ENCODE results near the gene PLD2.
"Not testable (repeated sequence)": the region's sequence is repeated elsewhere in the genome, so short reads cannot be mapped to it uniquely, and the experiment has no call there.

Gene PLD2

GRCh38 chr17:4849011-4849536 is 42.1 kb downstream of the PLD2 start:
- no peaks in the 10 kb centered on the region for H3K36me3 ChIP-seq (ENCODE audit: control insufficient read depth, insufficient read depth, low read length)
- H3K4me3 ChIP-seq (ENCODE audit: low read depth, low read length) = 0 out of 2 replicates have a peak overlapping the region, but pooled peaks have one; percentile 27
- no peaks in the 10 kb centered on the region for H3K9me3 ChIP-seq (ENCODE audit: control insufficient read depth, insufficient read depth, low read length)
- H3K9ac ChIP-seq (ENCODE audit: low read depth, low read length) = peak overlapping the region; percentile 53
- no peaks in the 10 kb centered on the region for H3K27me3 ChIP-seq (ENCODE audit: control insufficient read depth, insufficient read depth, low read length)
- H3K27ac ChIP-seq (ENCODE audit: low read depth, low read length) = peak overlapping the region; percentile 97
- peaks cover 37% of the 10 kb centered on the region for H3K4me1 ChIP-seq (ENCODE audit: control insufficient read depth, insufficient read depth, low read length)

- peak overlapping the region; percentile 97 for H3K27ac ChIP-seq (ENCODE audit: low read depth, low read length)
- no peaks in the 10 kb centered on the region for H3K27me3 ChIP-seq (ENCODE audit: control insufficient read depth, insufficient read depth, low read length)
- H3K9ac ChIP-seq (ENCODE audit: low read depth, low read length) = no peak overlapping the region
- peaks cover 42% of the 10 kb centered on the region for H3K4me1 ChIP-seq (ENCODE audit: control insufficient read depth, insufficient read depth, low read length)
- H3K36me3 ChIP-seq (ENCODE audit: control insufficient read depth, insufficient read depth, low read length) = no peaks in the 10 kb centered on the region
- H3K4me3 ChIP-seq (ENCODE audit: low read depth, low read length) = no peak overlapping the region
- H3K9me3 ChIP-seq (ENCODE audit: control insufficient read depth, insufficient read depth, low read length) = no peaks in the 10 kb centered on the region
These were observed 43.3 kb downstream of the PLD2 start for GRCh38 chr17:4850246-4850645.

GRCh38 chr17:4851084-4851483 is 44.1 kb downstream of the PLD2 start:
- Histone ChIP-seq H3K27me3 (ENCODE audit: control insufficient read depth, insufficient read depth, low read length) (no peaks in the 10 kb centered on the region), H3K27ac (ENCODE audit: low read depth, low read length) (no peak overlapping the region), H3K4me1 (ENCODE audit: control insufficient read depth, insufficient read depth, low read length) (peaks cover 42% of the 10 kb centered on the region), H3K4me3 (ENCODE audit: low read depth, low read length) (no peak overlapping the region), H3K9ac (ENCODE audit: low read depth, low read length) (no peak overlapping the region), H3K36me3 (ENCODE audit: control insufficient read depth, insufficient read depth, low read length) (no peaks in the 10 kb centered on the region), H3K9me3 (ENCODE audit: control insufficient read depth, insufficient read depth, low read length) (no peaks in the 10 kb centered on the region)

- H3K27ac ChIP-seq (ENCODE audit: low read depth, low read length) = no peak overlapping the region
- H3K36me3 ChIP-seq (ENCODE audit: control insufficient read depth, insufficient read depth, low read length) = no peaks in the 10 kb centered on the region
- H3K9me3 ChIP-seq (ENCODE audit: control insufficient read depth, insufficient read depth, low read length) = no peaks in the 10 kb centered on the region
- no peak overlapping the region for H3K4me3 ChIP-seq (ENCODE audit: low read depth, low read length)
- peaks cover 46% of the 10 kb centered on the region for H3K4me1 ChIP-seq (ENCODE audit: control insufficient read depth, insufficient read depth, low read length)
- H3K27me3 ChIP-seq (ENCODE audit: control insufficient read depth, insufficient read depth, low read length) = no peaks in the 10 kb centered on the region
- H3K9ac ChIP-seq (ENCODE audit: low read depth, low read length) = no peak overlapping the region
These were observed 45.7 kb downstream of the PLD2 start for GRCh38 chr17:4852567-4853207.

GRCh38 chr17:4853208-4853671 is 46.3 kb downstream of the PLD2 start:
- H3K4me3 ChIP-seq (ENCODE audit: low read depth, low read length) = no peak overlapping the region
- H3K4me1 ChIP-seq (ENCODE audit: control insufficient read depth, insufficient read depth, low read length) = peaks cover 49% of the 10 kb centered on the region

GRCh38 chr17:4854111-4854681 is 47.2 kb downstream of the PLD2 start:
- H3K27ac ChIP-seq (ENCODE audit: low read depth, low read length) = peak overlapping the region; percentile 51
- H3K36me3 ChIP-seq (ENCODE audit: control insufficient read depth, insufficient read depth, low read length) = no peaks in the 10 kb centered on the region
- no peaks in the 10 kb centered on the region for H3K9me3 ChIP-seq (ENCODE audit: control insufficient read depth, insufficient read depth, low read length)
- H3K27me3 ChIP-seq (ENCODE audit: control insufficient read depth, insufficient read depth, low read length) = no peaks in the 10 kb centered on the region
- H3K4me1 ChIP-seq (ENCODE audit: control insufficient read depth, insufficient read depth, low read length) = peaks cover 51% of the 10 kb centered on the region
- H3K9ac ChIP-seq (ENCODE audit: low read depth, low read length) = no peak overlapping the region
- H3K4me3 ChIP-seq (ENCODE audit: low read depth, low read length) = no peak overlapping the region

More at GRCh38 chr17:4853208-4853671, 46.3 kb downstream of the PLD2 start:
- Histone ChIP-seq H3K9me3 (ENCODE audit: control insufficient read depth, insufficient read depth, low read length) (no peaks in the 10 kb centered on the region), H3K36me3 (ENCODE audit: control insufficient read depth, insufficient read depth, low read length) (no peaks in the 10 kb centered on the region), H3K27me3 (ENCODE audit: control insufficient read depth, insufficient read depth, low read length) (no peaks in the 10 kb centered on the region), H3K9ac (ENCODE audit: low read depth, low read length) (no peak overlapping the region), H3K27ac (ENCODE audit: low read depth, low read length) (no peak overlapping the region)

GRCh38 chr17:4856271-4856936 is 49.5 kb downstream of the PLD2 start:
- Histone ChIP-seq H3K4me1 (ENCODE audit: control insufficient read depth, insufficient read depth, low read length) (peaks cover 49% of the 10 kb centered on the region), H3K36me3 (ENCODE audit: control insufficient read depth, insufficient read depth, low read length) (peaks cover 5% of the 10 kb centered on the region; the same call in 1 of the 2 replicates), H3K4me3 (ENCODE audit: low read depth, low read length) (no peak overlapping the region), H3K27me3 (ENCODE audit: control insufficient read depth, insufficient read depth, low read length) (no peaks in the 10 kb centered on the region), H3K9me3 (ENCODE audit: control insufficient read depth, insufficient read depth, low read length) (no peaks in the 10 kb centered on the region), H3K9ac (ENCODE audit: low read depth, low read length) (no peak overlapping the region), H3K27ac (ENCODE audit: low read depth, low read length) (no peak overlapping the region)

GRCh38 chr17:4856937-4857314 is 50.0 kb downstream of the PLD2 start:
- Histone ChIP-seq H3K27ac (ENCODE audit: low read depth, low read length) (no peak overlapping the region), H3K27me3 (ENCODE audit: control insufficient read depth, insufficient read depth, low read length) (no peaks in the 10 kb centered on the region), H3K4me1 (ENCODE audit: control insufficient read depth, insufficient read depth, low read length) (peaks cover 49% of the 10 kb centered on the region), H3K9me3 (ENCODE audit: control insufficient read depth, insufficient read depth, low read length) (no peaks in the 10 kb centered on the region), H3K4me3 (ENCODE audit: low read depth, low read length) (no peak overlapping the region), H3K36me3 (ENCODE audit: control insufficient read depth, insufficient read depth, low read length) (peaks cover 5% of the 10 kb centered on the region; the same call in 1 of the 2 replicates), H3K9ac (ENCODE audit: low read depth, low read length) (no peak overlapping the region)

GRCh38 chr17:4857347-4857746 is 50.4 kb downstream of the PLD2 start:
- peaks cover 49% of the 10 kb centered on the region for H3K4me1 ChIP-seq (ENCODE audit: control insufficient read depth, insufficient read depth, low read length)

GRCh38 chr17:4858068-4858881 is 51.3 kb downstream of the PLD2 start:
- Histone ChIP-seq H3K4me3 (ENCODE audit: low read depth, low read length) (0 out of 2 replicates have a peak overlapping the region, but pooled peaks have one; percentile 14), H3K36me3 (ENCODE audit: control insufficient read depth, insufficient read depth, low read length) (peaks cover 5% of the 10 kb centered on the region; the same call in 1 of the 2 replicates), H3K27me3 (ENCODE audit: control insufficient read depth, insufficient read depth, low read length) (no peaks in the 10 kb centered on the region), H3K4me1 (ENCODE audit: control insufficient read depth, insufficient read depth, low read length) (peaks cover 49% of the 10 kb centered on the region), H3K9ac (ENCODE audit: low read depth, low read length) (no peak overlapping the region), H3K9me3 (ENCODE audit: control insufficient read depth, insufficient read depth, low read length) (no peaks in the 10 kb centered on the region), H3K27ac (ENCODE audit: low read depth, low read length) (peak overlapping the region; percentile 84)

More at GRCh38 chr17:4857347-4857746, 50.4 kb downstream of the PLD2 start:
- H3K27ac ChIP-seq (ENCODE audit: low read depth, low read length) = peak overlapping the region; percentile 84
- H3K36me3 ChIP-seq (ENCODE audit: control insufficient read depth, insufficient read depth, low read length); H3K9me3 ChIP-seq (ENCODE audit: control insufficient read depth, insufficient read depth, low read length); H3K27me3 ChIP-seq (ENCODE audit: control insufficient read depth, insufficient read depth, low read length); H3K9ac ChIP-seq (ENCODE audit: low read depth, low read length): not testable (repeated sequence)
- 0 out of 2 replicates have a peak overlapping the region, but pooled peaks have one; percentile 10 for H3K4me3 ChIP-seq (ENCODE audit: low read depth, low read length)

All from HUES48 (cell line).